Mammary epithelial cell (primary cell): ENCODE data around the gene BMP6.

Source experiments
- EZH2 ChIP-seq: IDR thresholded peaks from 2 replicates; pipeline ENCODE4 v1.6.1; 2012; ENCODE audit warnings: low read length, inconsistent platforms, borderline replicate concordance
- TF ChIP-seq, protein P1 (sequence below), 2 donors: IDR thresholded peaks in 1 of 2; conservative IDR thresholded peaks in 1 of 2; 2 replicates each; pipeline ENCODE4 v1.5.1; 2011 to 2012; ENCODE audit warnings: inconsistent platforms in 2 of 2, low read length in 2 of 2, mild to moderate bottlenecking in 2 of 2, control low read depth in 1 of 2, low read depth in 1 of 2; ENCODE audit not compliant: insufficient read depth in 1 of 2; ENCODE audit errors: extremely low read depth in 1 of 2

DNA sequence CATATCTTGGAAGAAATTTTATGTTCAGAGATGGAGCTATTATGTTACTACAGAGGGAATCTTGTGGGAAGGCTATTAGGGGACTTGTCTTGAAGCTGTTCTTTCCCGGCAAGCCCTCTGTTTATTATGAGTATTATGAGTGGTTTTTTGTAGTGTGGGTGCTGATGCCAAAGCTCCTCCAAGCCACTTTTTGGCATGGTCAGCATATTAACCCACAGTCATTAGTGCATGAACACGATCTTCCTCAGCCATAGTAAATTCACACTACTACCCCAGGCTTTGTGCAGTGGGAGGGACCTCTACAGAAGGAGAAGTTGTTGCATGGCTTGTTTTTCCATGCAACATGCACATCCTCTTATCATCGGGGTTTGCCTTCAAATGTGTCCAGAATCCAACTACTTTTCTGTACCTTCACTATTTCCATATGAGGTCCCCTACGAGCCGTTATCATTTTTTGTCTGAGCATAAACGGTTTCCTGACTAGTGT, 6.5 kb upstream of the BMP6 start:
- TF ChIP-seq, protein P1, sequence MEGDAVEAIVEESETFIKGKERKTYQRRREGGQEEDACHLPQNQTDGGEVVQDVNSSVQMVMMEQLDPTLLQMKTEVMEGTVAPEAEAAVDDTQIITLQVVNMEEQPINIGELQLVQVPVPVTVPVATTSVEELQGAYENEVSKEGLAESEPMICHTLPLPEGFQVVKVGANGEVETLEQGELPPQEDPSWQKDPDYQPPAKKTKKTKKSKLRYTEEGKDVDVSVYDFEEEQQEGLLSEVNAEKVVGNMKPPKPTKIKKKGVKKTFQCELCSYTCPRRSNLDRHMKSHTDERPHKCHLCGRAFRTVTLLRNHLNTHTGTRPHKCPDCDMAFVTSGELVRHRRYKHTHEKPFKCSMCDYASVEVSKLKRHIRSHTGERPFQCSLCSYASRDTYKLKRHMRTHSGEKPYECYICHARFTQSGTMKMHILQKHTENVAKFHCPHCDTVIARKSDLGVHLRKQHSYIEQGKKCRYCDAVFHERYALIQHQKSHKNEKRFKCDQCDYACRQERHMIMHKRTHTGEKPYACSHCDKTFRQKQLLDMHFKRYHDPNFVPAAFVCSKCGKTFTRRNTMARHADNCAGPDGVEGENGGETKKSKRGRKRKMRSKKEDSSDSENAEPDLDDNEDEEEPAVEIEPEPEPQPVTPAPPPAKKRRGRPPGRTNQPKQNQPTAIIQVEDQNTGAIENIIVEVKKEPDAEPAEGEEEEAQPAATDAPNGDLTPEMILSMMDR (conservative IDR thresholded peaks at IDR 0.05 in 1 of 2, IDR thresholded peaks at IDR 0.05 in 1 of 2; ENCODE audit: extremely low read depth in 1 of 2, insufficient read depth in 1 of 2, low read depth in 1 of 2, low read length in 2 of 2) = no peak
- no peak for TF ChIP-seq EZH2
